H1 (cell line): ENCODE measurements around the gene ZKSCAN1.

Source experiments
- BCL11A ChIP-seq, 2 experiments: IDR thresholded peaks; one replicate each; pipeline ENCODE4 v1.6.1; 2011; ENCODE audit warnings: low read depth in 2 of 2, low read length in 2 of 2, mild to moderate bottlenecking in 2 of 2
- CBX8 ChIP-seq: fragments of 300-800, 300-1000 bp; sonication (generic); IDR thresholded peaks from 2 replicates; pipeline ENCODE4 v1.7.1; 2016; ENCODE audit warnings: low read depth, low read length, borderline replicate concordance
- CTCF ChIP-seq, 3 experiments: IDR thresholded peaks; 1 replicate in 2 of 3; 2 replicates in 1 of 3; pipeline versions ENCODE4 v1.5.1 to v1.6.1; 2011; ENCODE audit warnings: low read length in 3 of 3, mild to moderate bottlenecking in 3 of 3, inconsistent platforms in 2 of 3, low read depth in 1 of 3, moderate library complexity in 1 of 3; ENCODE audit not compliant: insufficient read depth in 1 of 3; ENCODE audit errors: control extremely low read depth in 1 of 3
- EP300 ChIP-seq, 2 experiments: IDR thresholded peaks; 1 replicate in 1 of 2; 2 replicates in 1 of 2; pipeline ENCODE4 v1.6.1; 2011 to 2012; ENCODE audit warnings: low read depth in 2 of 2, low read length in 2 of 2, mild to moderate bottlenecking in 2 of 2, borderline replicate concordance in 1 of 2, inconsistent platforms in 1 of 2, moderate library complexity in 1 of 2
- NRF1 ChIP-seq: IDR thresholded peaks from 2 replicates; pipeline ENCODE4 v1.6.1; 2011; ENCODE audit warnings: mild to moderate bottlenecking, low read depth, low read length, improper control_type of control experiment
- PHF8 ChIP-seq: fragments of 200-600 bp; sonication (generic); conservative IDR thresholded peaks from 2 replicates; pipeline ENCODE4 v1.7.1; 2012; ENCODE audit warnings: low read depth, mild to moderate bottlenecking, inconsistent platforms, low read length, moderate library complexity
- POLR2A ChIP-seq, 2 experiments: IDR thresholded peaks; 1 replicate in 1 of 2; 2 replicates in 1 of 2; pipeline ENCODE4 v1.6.1; 2011; ENCODE audit warnings: low read depth in 2 of 2, low read length in 2 of 2, mild to moderate bottlenecking in 2 of 2; ENCODE audit errors: control extremely low read depth in 1 of 2
- POLR2AphosphoS5 ChIP-seq: IDR thresholded peaks from 2 replicates; pipeline ENCODE4 v1.6.1; 2011; ENCODE audit warnings: low read depth, low read length
- SIN3A ChIP-seq, 2 experiments: IDR thresholded peaks in 1 of 2; conservative IDR thresholded peaks in 1 of 2; 2 replicates each; pipeline ENCODE4 v1.6.1; 2011 to 2012; ENCODE audit warnings: low read length in 2 of 2, improper control_type of control experiment in 1 of 2, low read depth in 1 of 2, mild to moderate bottlenecking in 1 of 2
- TEAD4 ChIP-seq: IDR thresholded peaks from 2 replicates; pipeline ENCODE4 v1.6.1; 2012; ENCODE audit warnings: low read depth, low read length, inconsistent platforms, mixed read lengths
- YY1 ChIP-seq: IDR thresholded peaks from 2 replicates; pipeline ENCODE4 v1.6.1; 2011; ENCODE audit warnings: low read depth, mild to moderate bottlenecking, low read length

DNA sequence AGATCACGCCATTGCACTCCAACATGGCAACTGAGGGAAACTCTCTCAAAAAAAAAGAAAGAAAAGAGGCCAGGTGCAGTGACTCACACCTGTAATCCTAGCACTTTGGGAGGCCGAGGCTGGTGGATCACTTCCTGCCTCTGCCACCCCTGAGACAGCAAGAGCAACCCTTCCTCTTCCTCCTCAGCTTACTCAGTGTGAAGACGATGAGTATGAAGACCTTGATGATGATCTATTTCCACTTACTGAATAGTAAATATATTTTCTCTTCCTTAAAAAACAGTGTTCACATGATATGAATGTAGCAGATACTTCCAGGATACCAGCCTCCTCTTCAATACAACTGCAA, 2.1 kb upstream of the ZKSCAN1 start:
- no peak for TF ChIP-seq CTCF (IDR thresholded peaks at IDR 0.05; ENCODE audit: control extremely low read depth in 1 of 3, insufficient read depth in 1 of 3, low read depth in 1 of 3, low read length in 3 of 3)
- no peak for TF ChIP-seq EP300 (IDR thresholded peaks at IDR 0.05; ENCODE audit: borderline replicate concordance in 1 of 2, low read depth in 2 of 2, low read length in 2 of 2)
- no peak for TF ChIP-seq BCL11A (IDR thresholded peaks at IDR 0.05; ENCODE audit: low read depth in 2 of 2, low read length in 2 of 2)
- no peak for TF ChIP-seq POLR2A (IDR thresholded peaks at IDR 0.05; ENCODE audit: control extremely low read depth in 1 of 2, low read depth in 2 of 2, low read length in 2 of 2)
- no peak for TF ChIP-seq SIN3A (conservative IDR thresholded peaks at IDR 0.05 in 1 of 2, IDR thresholded peaks at IDR 0.05 in 1 of 2; ENCODE audit: low read depth in 1 of 2, low read length in 2 of 2)
- TF ChIP-seq POLR2AphosphoS5, result no peak
- no peak for TF ChIP-seq PHF8
- TF ChIP-seq YY1, result no peak
- TF ChIP-seq TEAD4, result no peak
- no peak for TF ChIP-seq CBX8
- TF ChIP-seq NRF1, result no peak
